T-helper 9 cell (primary cell): ENCODE results near the gene MYO15A.

Experiments
- DNase-seq: peaks from one replicate; pipeline ENCODE4 v3.0.0-alpha.2; 2020

The MYO15A gene

GRCh38 chr17:18102640-18103039 lies 5.9 kb upstream of the MYO15A start:
- DNase-seq: no peak

DNA sequence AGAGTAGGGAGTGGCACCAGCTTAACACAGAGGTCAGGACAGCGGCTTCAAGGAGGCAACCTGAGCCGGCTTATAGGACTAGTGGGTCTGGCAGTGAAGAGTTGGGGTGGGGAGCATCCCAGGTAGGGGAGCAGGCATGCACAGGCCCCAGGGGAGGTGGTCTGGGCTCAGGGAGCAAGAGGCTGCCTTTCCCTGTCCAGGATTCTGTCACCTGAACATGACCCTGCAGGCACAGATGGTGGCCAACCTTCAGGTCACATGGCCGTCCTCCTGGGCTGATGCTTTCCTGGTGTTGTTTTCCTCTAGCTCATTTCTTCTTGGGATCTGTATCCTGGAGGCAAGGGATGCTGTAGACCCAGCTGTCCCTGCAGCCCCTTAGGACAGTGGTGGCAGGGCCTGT lies 3.5 kb upstream of the MYO15A start:
- DNase-seq: no peak

GRCh38 chr17:18105595-18105994 lies 3.0 kb upstream of the MYO15A start:
- no peak for DNase-seq

DNA sequence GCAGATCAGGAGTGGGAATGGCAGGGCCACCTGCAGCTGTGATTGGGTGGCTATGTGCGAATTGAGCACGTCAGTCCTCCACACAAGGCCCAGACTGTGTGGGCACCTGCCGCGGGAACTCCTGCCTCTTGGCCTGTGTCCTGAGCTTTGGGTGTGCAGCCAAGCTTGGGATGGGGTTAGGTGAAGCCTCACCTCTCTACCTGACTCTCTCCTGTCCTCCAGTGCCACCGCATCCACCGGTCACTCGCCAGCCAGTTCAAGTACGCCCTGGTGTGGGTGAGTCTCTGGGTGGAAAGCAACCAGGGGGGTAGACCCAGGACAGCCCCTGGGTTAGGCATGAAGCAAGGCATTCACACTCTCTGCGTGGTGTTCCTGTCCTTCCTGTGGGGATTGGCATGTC lies 2.3 kb upstream of the MYO15A start:
- no peak for DNase-seq

DNA sequence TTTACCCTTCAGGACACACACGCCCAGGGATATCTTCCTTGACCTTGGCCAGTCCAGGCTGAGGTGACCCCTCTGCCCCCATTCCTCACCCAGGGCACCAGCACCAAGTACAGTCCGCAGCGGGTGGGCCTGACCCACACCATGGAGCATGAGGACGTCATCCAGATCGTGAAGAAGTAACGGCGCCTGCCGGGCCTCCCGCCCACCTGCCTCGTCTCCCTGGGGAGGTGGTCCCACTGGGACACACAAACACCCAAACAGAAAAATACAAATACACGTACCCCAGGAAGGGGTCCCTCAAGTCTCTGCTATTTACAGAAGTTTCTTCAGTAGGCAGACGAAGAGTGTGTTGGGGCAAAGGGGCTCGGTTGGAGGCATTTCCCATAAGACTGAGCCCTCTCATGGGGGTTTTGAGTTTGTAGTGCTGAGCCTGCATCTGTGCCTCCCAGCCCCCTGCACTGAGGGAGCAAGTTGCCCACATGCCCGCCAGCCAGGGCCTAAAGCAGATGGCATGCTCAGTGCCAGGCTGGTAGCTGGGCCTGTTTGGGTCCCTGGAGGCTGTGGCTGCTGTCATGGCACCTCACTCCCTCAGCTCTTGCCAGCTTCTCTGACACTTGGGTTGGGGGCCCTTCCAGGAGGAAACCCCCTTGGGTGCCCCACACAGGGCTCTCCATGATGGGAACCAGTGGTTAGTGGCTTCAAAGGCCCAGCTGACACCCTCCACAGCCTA lies 1.3 kb upstream of the MYO15A start:
- no peak for DNase-seq

- no peak for DNase-seq
Measured at GRCh38 chr17:18107971-18108370, 585 bp upstream of the MYO15A start.

DNA sequence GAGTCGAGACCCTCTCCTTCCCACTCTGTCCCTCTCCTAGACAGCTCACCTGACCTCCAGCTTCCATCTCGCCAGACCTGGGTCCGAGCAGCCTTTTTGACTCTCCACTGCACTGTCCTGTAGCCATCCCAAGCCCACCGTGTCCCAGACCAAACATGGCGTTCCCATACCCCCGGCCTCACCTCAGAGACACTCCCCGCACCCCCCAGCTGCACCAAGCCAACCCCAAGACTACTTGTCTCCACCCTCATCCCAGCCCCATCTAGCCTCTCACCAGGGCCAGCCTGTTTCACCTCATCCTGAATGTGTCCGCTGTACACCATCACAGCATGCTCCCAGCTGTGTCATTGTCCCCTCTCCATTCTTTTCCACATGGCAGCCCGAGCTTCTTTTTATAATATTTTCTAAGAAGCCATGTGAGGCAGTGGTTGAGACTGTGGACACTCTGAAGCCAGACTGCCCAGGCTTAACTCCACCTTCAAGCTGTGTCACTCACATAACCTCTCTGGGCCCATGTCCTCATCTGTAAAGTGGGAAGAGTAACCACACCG lies 1.5 kb downstream of the MYO15A start:
- no peak for DNase-seq

GRCh38 chr17:18110636-18111145 lies 2.1 kb downstream of the MYO15A start:
- DNase-seq: no peak

GRCh38 chr17:18111330-18111971 lies 2.9 kb downstream of the MYO15A start:
- DNase-seq: no peak

GRCh38 chr17:18115517-18115916 lies 7.0 kb downstream of the MYO15A start:
- DNase-seq: no peak

DNA sequence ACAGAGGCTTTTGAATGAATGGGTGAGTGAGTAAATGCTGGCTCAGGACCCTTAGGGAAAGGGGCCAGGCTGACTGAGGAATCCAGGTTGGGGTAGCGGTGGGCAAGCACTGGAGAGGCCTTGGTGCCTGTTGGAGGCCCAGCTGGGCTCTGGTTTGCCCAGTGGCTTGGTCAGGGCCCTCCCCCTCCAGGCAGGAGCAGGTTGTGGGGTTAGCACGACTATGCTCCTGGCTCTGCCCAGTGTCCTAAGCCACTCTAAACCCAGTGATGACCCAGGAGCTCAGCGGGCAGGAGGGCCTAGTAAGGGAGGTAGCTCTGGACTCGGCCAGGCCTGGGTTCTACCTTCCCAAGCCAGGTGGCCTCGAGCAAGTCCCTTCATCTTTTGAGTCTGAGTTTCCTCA lies 7.5 kb downstream of the MYO15A start:
- DNase-seq: no peak

DNA sequence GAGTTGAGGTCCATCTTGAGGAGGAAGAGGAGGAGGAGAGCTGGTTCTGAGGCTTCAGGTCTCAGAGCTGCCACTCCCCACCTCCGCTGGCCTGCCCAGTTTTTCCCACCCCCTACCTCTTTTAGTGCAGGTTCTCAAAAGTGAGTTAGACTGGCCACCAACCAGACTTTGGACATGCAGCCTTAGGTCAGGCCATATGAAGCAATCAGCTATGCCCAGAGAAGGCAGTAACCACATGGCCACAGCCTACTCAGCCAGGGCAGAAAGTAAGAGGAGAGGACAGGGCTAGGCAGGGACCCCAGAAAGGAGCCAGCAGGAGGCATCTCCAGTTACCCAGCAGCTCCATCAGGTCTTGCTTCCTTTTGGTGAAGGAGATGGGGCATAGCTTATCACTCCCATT lies 9.0 kb downstream of the MYO15A start:
- no peak for DNase-seq

DNA sequence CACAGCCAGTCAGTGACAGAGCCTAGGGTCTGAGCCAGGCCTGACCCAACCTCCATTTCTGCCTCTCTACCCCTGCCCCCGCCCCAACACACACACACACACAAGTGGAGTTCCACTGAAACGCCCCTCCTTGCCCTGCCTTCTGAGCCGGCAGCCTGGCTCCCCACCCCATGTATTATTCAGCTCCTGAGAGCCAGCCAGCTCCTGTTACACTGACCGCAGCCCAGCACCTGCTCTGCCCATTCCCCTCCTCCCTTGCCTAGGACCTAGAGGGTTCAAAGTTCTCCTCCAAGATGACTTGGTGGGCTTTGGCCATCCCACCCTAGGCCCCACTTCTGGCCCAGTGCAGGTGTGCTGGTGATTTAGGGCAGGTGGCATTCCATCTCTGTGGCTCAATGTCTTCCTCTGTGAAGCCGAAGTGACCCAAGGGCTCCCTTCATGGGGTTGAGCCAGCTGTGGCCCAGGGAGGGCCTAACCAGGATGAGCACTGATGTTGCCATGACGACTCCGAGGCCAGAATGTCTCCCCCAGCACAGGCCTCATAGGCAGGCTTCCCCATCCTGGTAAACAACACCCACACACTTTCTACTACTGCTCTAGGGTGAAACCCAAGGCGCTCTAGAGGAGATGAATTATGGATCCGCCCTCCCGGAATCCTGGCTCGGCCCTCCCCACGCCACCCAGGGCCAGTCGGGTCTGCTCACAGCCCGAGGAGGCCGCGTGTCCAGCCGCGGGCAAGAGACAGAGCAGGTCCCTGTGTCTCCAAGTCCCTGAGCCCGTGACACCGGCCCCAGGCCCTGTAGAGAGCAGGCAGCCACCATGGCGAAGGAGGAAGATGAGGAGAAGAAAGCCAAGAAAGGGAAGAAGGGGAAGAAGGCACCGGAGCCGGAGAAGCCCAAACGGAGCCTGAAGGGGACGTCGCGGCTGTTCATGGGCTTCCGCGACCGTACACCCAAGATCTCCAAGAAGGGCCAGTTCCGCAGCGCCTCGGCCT lies 9.7 kb downstream of the MYO15A start:
- no peak for DNase-seq

- DNase-seq: no peak
Measured at GRCh38 chr17:18119166-18119745, 10.7 kb downstream of the MYO15A start.

GRCh38 chr17:18119938-18120337 lies 11.4 kb downstream of the MYO15A start:
- DNase-seq: no peak

- DNase-seq: no peak
Measured at GRCh38 chr17:18120461-18121017, 12.0 kb downstream of the MYO15A start.

- no peak for DNase-seq
Measured at GRCh38 chr17:18121144-18121910, 12.8 kb downstream of the MYO15A start.

- no peak for DNase-seq
Measured at GRCh38 chr17:18122990-18123753, 14.6 kb downstream of the MYO15A start.

- no peak for DNase-seq
Measured at GRCh38 chr17:18124345-18125126, 16.0 kb downstream of the MYO15A start.

GRCh38 chr17:18129041-18129502 lies 20.5 kb downstream of the MYO15A start:
- DNase-seq: no peak
